Activated T-helper 1 cell treated with anti-CD3 and anti-CD28 coated beads, Interleukin-12 subunit alpha, Interleukin-12 subunit beta, Interleukin-2, Interleukin-4 antibody, amounts not matched to agents 30 ng/mL and 10 ng/mL and 1 ng/mL, durations not matched to agents 14 hours and 24 hours and 36 hours (primary cell): ENCODE results near the gene FLG. TPM values are rescaled to one million over a fixed set of nuclear protein-coding genes. Genes with fewer than 3 reads are reported as not detected.
A peak's percentile ranks its signal among the peaks of the same experiment; 100 is the strongest.

Experiments used
- DNase-seq: peaks from one replicate; pipeline ENCODE4 v3.0.0; 2021; ENCODE audit warnings: low spot score
- H3K27ac Mint-ChIP-seq: one replicate; pipeline ENCODE4 v1.8.0; 2021; ENCODE audit warnings: mild to moderate bottlenecking, mixed read lengths
- H3K27me3 Mint-ChIP-seq: one replicate; pipeline ENCODE4 v1.8.0; 2022; ENCODE audit warnings: mild to moderate bottlenecking, moderate library complexity, mixed read lengths; ENCODE audit not compliant: insufficient read depth
- H3K36me3 Mint-ChIP-seq: one replicate; pipeline ENCODE4 v1.8.0; 2021; ENCODE audit warnings: low read depth, mixed read lengths
- H3K4me1 Mint-ChIP-seq: one replicate; pipeline ENCODE4 v1.8.0; 2021; ENCODE audit warnings: low read depth, mixed read lengths
- H3K4me3 Mint-ChIP-seq: one replicate; pipeline ENCODE4 v1.8.0; 2021; ENCODE audit warnings: mild to moderate bottlenecking, moderate library complexity, mixed read lengths
- H3K9me3 Mint-ChIP-seq: one replicate; pipeline ENCODE4 v1.8.0; 2021; ENCODE audit warnings: mixed read lengths
- intact Hi-C: fragments of 100-400 bp; cut with micrococcal nuclease; formaldehyde crosslinking; loops from one replicate; pipeline ENCODE4 v1.15.1; 2024
- total RNA-seq: library from RNA; stranded (reverse); gene quantifications from 2 replicates; pipeline ENCODE4 v1.2.3, GENCODE V29; 2022

FLG gene
- not detected in 2 replicates for total RNA-seq

- no peaks in the 10 kb centered on the region for H3K36me3 Mint-ChIP-seq
- H3K27ac Mint-ChIP-seq = no peak within 1 kb of the TSS
- H3K27me3 Mint-ChIP-seq = peaks cover 7% of the 10 kb centered on the region
- H3K9me3 Mint-ChIP-seq = no peaks in the 10 kb centered on the region
- H3K4me3 Mint-ChIP-seq = no peak within 1 kb of the TSS
- DNase-seq = no peak
- intact Hi-C loops = no loop called here
- H3K4me1 Mint-ChIP-seq = no peaks in the 10 kb centered on the region
Measured at GRCh38 chr1:152325111-152325510, at the start of gene FLG. FLG (minus strand) TSS chr1:152325239; CDS start chr1:152315456, 9,783 bp downstream.

GRCh38 chr1:152374451-152374850 is 49.4 kb upstream of the FLG start:
- H3K27me3 Mint-ChIP-seq = peaks cover 7% of the 10 kb centered on the region
- peaks cover 2% of the 10 kb centered on the region for H3K9me3 Mint-ChIP-seq
- no peak overlapping the region for H3K4me3 Mint-ChIP-seq
- H3K4me1 Mint-ChIP-seq = no peaks in the 10 kb centered on the region
- H3K27ac Mint-ChIP-seq = no peak overlapping the region
- intact Hi-C loops = no loop called here
- no peak for DNase-seq
- H3K36me3 Mint-ChIP-seq = no peaks in the 10 kb centered on the region

GRCh38 chr1:152372672-152373071 is 47.6 kb upstream of the FLG start:
- no peak for DNase-seq
- peaks cover 11% of the 10 kb centered on the region for H3K9me3 Mint-ChIP-seq
- no peak overlapping the region for H3K4me3 Mint-ChIP-seq
- no peaks in the 10 kb centered on the region for H3K4me1 Mint-ChIP-seq
- H3K27ac Mint-ChIP-seq = no peak overlapping the region
- H3K27me3 Mint-ChIP-seq = peaks cover 8% of the 10 kb centered on the region
- intact Hi-C loops = no loop called here
- H3K36me3 Mint-ChIP-seq = no peaks in the 10 kb centered on the region

- H3K27me3 Mint-ChIP-seq = peaks cover 2% of the 10 kb centered on the region
- peaks cover 11% of the 10 kb centered on the region for H3K9me3 Mint-ChIP-seq
- DNase-seq = no peak
- H3K4me1 Mint-ChIP-seq = no peaks in the 10 kb centered on the region
- intact Hi-C loops = no loop called here
- no peaks in the 10 kb centered on the region for H3K36me3 Mint-ChIP-seq
- H3K4me3 Mint-ChIP-seq = no peak overlapping the region
- H3K27ac Mint-ChIP-seq = no peak overlapping the region
Measured at GRCh38 chr1:152367436-152367835, 42.4 kb upstream of the FLG start.

GRCh38 chr1:152359906-152360305 is 34.9 kb upstream of the FLG start, which contains the start of gene FLG2:
FLG2 (minus strand) TSS chr1:152360006; CDS start chr1:152358884, 1,122 bp downstream.
- Mint-ChIP-seq H3K9me3 (peaks cover 5% of the 10 kb centered on the region), H3K27ac (no peak within 1 kb of the TSS), H3K4me3 (no peak within 1 kb of the TSS), H3K4me1 (no peaks in the 10 kb centered on the region), H3K36me3 (no peaks in the 10 kb centered on the region), H3K27me3 (peaks cover 4% of the 10 kb centered on the region)
- intact Hi-C loops = no loop called here
- no peak for DNase-seq

- Mint-ChIP-seq H3K4me1 (no peaks in the 10 kb centered on the region), H3K36me3 (no peaks in the 10 kb centered on the region), H3K27me3 (peaks cover 4% of the 10 kb centered on the region), H3K4me3 (no peak overlapping the region), H3K9me3 (peaks cover 17% of the 10 kb centered on the region), H3K27ac (no peak overlapping the region)
- DNase-seq = no peak
- intact Hi-C loops = no loop called here
Measured at GRCh38 chr1:152356736-152357135, 31.7 kb upstream of the FLG start.

- DNase-seq = no peak
- intact Hi-C loops = loop anchor here (5.0 kb wide), 1 partner anchor 93 kb away; no protein-coding TSS in a partner anchor
- Mint-ChIP-seq H3K4me3 (no peak overlapping the region), H3K27ac (no peak overlapping the region), H3K4me1 (no peaks in the 10 kb centered on the region), H3K9me3 (peaks cover 12% of the 10 kb centered on the region), H3K36me3 (no peaks in the 10 kb centered on the region), H3K27me3 (peaks cover 11% of the 10 kb centered on the region)
Measured at GRCh38 chr1:152349611-152350010, 24.6 kb upstream of the FLG start.

GRCh38 chr1:152348447-152348846 is 23.4 kb upstream of the FLG start:
- no peak overlapping the region for H3K27ac Mint-ChIP-seq
- no peaks in the 10 kb centered on the region for H3K36me3 Mint-ChIP-seq
- H3K9me3 Mint-ChIP-seq = peaks cover 2% of the 10 kb centered on the region
- H3K27me3 Mint-ChIP-seq = peaks cover 18% of the 10 kb centered on the region
- H3K4me3 Mint-ChIP-seq = no peak overlapping the region
- intact Hi-C loops = loop anchor here (5.0 kb wide), 1 partner anchor 94 kb away; no protein-coding TSS in a partner anchor
- DNase-seq = no peak
- H3K4me1 Mint-ChIP-seq = no peaks in the 10 kb centered on the region

GRCh38 chr1:152347116-152347728 is 22.2 kb upstream of the FLG start:
- no peaks in the 10 kb centered on the region for H3K9me3 Mint-ChIP-seq

GRCh38 chr1:152344438-152344837 is 19.4 kb upstream of the FLG start:
- Mint-ChIP-seq H3K4me3 (no peak overlapping the region), H3K9me3 (no peaks in the 10 kb centered on the region), H3K4me1 (no peaks in the 10 kb centered on the region), H3K36me3 (no peaks in the 10 kb centered on the region), H3K27me3 (peaks cover 22% of the 10 kb centered on the region), H3K27ac (no peak overlapping the region)
- no peak for DNase-seq
- intact Hi-C loops = no loop called here

More at GRCh38 chr1:152347116-152347728, 22.2 kb upstream of the FLG start:
- intact Hi-C loops = loop anchor here (1.0 to 5.0 kb wide), 4 partner anchors 95 to 294 kb away; no protein-coding TSS in a partner anchor
- Mint-ChIP-seq H3K36me3 (no peaks in the 10 kb centered on the region), H3K27me3 (peaks cover 18% of the 10 kb centered on the region), H3K4me3 (no peak overlapping the region), H3K27ac (no peak overlapping the region), H3K4me1 (no peaks in the 10 kb centered on the region)
- DNase-seq = peak; percentile 21

- Mint-ChIP-seq H3K36me3 (no peaks in the 10 kb centered on the region), H3K4me1 (no peaks in the 10 kb centered on the region), H3K4me3 (no peak overlapping the region), H3K9me3 (no peaks in the 10 kb centered on the region), H3K27ac (no peak overlapping the region), H3K27me3 (peaks cover 24% of the 10 kb centered on the region)
- intact Hi-C loops = no loop called here
- no peak for DNase-seq
Measured at GRCh38 chr1:152343006-152343405, 18.0 kb upstream of the FLG start.

- intact Hi-C loops = no loop called here
- H3K4me3 Mint-ChIP-seq = no peak overlapping the region
- no peaks in the 10 kb centered on the region for H3K36me3 Mint-ChIP-seq
Measured at GRCh38 chr1:152335399-152335798, 10.4 kb upstream of the FLG start.

GRCh38 chr1:152328801-152329391 is 3.9 kb upstream of the FLG start:
- no peak overlapping the region for H3K27ac Mint-ChIP-seq
- H3K4me3 Mint-ChIP-seq = no peak overlapping the region
- H3K4me1 Mint-ChIP-seq = no peaks in the 10 kb centered on the region
- intact Hi-C loops = no loop called here
- H3K27me3 Mint-ChIP-seq = peaks cover 10% of the 10 kb centered on the region
- DNase-seq = no peak
- no peaks in the 10 kb centered on the region for H3K36me3 Mint-ChIP-seq
- H3K9me3 Mint-ChIP-seq = no peaks in the 10 kb centered on the region

More at GRCh38 chr1:152335399-152335798, 10.4 kb upstream of the FLG start:
- DNase-seq = no peak
- H3K4me1 Mint-ChIP-seq = no peaks in the 10 kb centered on the region
- H3K27ac Mint-ChIP-seq = no peak overlapping the region
- peaks cover 17% of the 10 kb centered on the region for H3K27me3 Mint-ChIP-seq
- H3K9me3 Mint-ChIP-seq = no peaks in the 10 kb centered on the region
